ENCODE data around the gene FBXO8. TPM values are rescaled to one million over a fixed set of nuclear protein-coding genes. Genes with fewer than 3 reads are reported as not detected.
A peak's percentile ranks its signal among the peaks of the same experiment; 100 is the strongest.

Gene FBXO8
- polyA plus RNA-seq, 1 of the 3 experiments (the other 2 are of a cell fraction): 16.0 TPM

DNA sequence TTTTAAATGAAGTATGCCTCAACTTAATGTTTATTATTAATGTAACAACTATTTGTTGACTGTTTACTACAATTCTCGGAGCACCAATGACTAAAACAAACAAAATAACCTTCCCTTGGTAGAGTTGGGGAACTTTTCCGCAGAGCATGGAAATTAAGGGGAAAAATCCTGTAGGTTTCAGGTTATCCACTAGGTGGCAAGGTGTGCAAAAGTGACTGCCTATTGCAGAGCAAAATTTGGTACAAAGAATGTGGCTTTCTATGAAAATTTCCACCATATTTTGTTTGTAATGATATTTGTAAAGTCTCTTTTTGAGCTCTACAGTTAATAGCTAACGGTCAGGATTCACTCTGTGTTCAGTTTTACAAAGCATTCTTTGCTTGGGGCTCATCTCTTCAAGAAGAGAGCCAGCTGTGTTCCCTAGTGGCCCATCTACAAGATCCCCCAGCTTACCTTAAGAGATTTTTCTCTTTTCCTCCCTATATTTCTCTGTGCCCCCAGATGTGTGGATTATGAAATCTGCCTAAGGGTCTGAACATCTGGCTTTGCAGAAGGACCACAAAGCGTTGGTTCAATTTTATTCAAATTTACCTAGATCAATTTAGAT lies 61.1 kb downstream of the FBXO8 start:
- CTCF ChIA-PET: interaction anchor here (0.6 to 2.2 kb wide), 17 partner anchors 9 to 97 kb away, joined by 3 to 10 read pairs (median 3); no protein-coding TSS in a partner anchor
- POLR2A ChIA-PET: no interaction called here
- H3K79me2 ChIP-seq (ENCODE audit: insufficient read depth): no peaks in the 10 kb centered on the region
- peaks cover 7% of the 10 kb centered on the region for H3F3A ChIP-seq (replicated peaks; ENCODE audit: insufficient read depth)
- no peak for DNase-seq
- H2AFZ ChIP-seq (ENCODE audit: low read depth): no peak overlapping the region
- TF ChIP-seq SMC3 (IDR thresholded peaks at IDR 0.05; ENCODE audit: low read depth, low read length) (peak; percentile 51), NRF1 (IDR thresholded peaks at IDR 0.05; ENCODE audit: low read depth, low read length) (no peak), RXRA (IDR thresholded peaks at IDR 0.05; ENCODE audit: borderline replicate concordance, low read depth) (no peak), USF2 (IDR thresholded peaks at IDR 0.05; ENCODE audit: borderline replicate concordance, low read depth, low read length) (no peak), RCOR1 (IDR thresholded peaks at IDR 0.05; ENCODE audit: low read length) (no peak), RAD21 (IDR thresholded peaks at IDR 0.05; ENCODE audit: low read length) (peak; percentile 69), POLR2AphosphoS5 (IDR thresholded peaks at IDR 0.05; ENCODE audit: low read depth, low read length) (no peak), EZH2phosphoT487 (IDR thresholded peaks at IDR 0.05; ENCODE audit: borderline replicate concordance, low read depth) (no peak), TEAD4 (IDR thresholded peaks at IDR 0.05; ENCODE audit: borderline replicate concordance, insufficient read depth) (no peak), MXI1 (IDR thresholded peaks at IDR 0.05; ENCODE audit: low read depth, low read length) (no peak), SIN3A (IDR thresholded peaks at IDR 0.05; ENCODE audit: borderline replicate concordance, low read depth, low read length) (no peak), GATA2 (CRISPR knock-in tag; IDR thresholded peaks at IDR 0.05) (no peak), FOSL2 (IDR thresholded peaks at IDR 0.05; ENCODE audit: borderline replicate concordance, low read depth) (no peak), GABPA (IDR thresholded peaks at IDR 0.05; ENCODE audit: low read depth) (no peak), YY1 (IDR thresholded peaks at IDR 0.05; ENCODE audit: low read depth) (no peak), ZBTB33 (IDR thresholded peaks at IDR 0.05; ENCODE audit: borderline replicate concordance, low read depth) (no peak), FOXM1 (IDR thresholded peaks at IDR 0.05; ENCODE audit: low read depth) (no peak), FOXJ3 (CRISPR knock-in tag; IDR thresholded peaks at IDR 0.05) (no peak), ELF1 (IDR thresholded peaks at IDR 0.05) (no peak)
- TF ChIP-seq, protein P1, sequence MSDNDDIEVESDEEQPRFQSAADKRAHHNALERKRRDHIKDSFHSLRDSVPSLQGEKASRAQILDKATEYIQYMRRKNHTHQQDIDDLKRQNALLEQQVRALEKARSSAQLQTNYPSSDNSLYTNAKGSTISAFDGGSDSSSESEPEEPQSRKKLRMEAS (IDR thresholded peaks at IDR 0.05; ENCODE audit: low read depth): no peak
- TF ChIP-seq, protein P2, sequence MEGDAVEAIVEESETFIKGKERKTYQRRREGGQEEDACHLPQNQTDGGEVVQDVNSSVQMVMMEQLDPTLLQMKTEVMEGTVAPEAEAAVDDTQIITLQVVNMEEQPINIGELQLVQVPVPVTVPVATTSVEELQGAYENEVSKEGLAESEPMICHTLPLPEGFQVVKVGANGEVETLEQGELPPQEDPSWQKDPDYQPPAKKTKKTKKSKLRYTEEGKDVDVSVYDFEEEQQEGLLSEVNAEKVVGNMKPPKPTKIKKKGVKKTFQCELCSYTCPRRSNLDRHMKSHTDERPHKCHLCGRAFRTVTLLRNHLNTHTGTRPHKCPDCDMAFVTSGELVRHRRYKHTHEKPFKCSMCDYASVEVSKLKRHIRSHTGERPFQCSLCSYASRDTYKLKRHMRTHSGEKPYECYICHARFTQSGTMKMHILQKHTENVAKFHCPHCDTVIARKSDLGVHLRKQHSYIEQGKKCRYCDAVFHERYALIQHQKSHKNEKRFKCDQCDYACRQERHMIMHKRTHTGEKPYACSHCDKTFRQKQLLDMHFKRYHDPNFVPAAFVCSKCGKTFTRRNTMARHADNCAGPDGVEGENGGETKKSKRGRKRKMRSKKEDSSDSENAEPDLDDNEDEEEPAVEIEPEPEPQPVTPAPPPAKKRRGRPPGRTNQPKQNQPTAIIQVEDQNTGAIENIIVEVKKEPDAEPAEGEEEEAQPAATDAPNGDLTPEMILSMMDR (IDR thresholded peaks at IDR 0.05): peak; percentile 76
- peak overlapping the region in 1 of 2 experiments; percentile 36; a peak in 2 of 4 replicates for H3K27ac ChIP-seq (ENCODE audit: low read depth in 2 of 2, low read length in 1 of 2)
- no peak overlapping the region; a peak in 1 of 4 replicates for H3K4me3 ChIP-seq (ENCODE audit: low read depth in 2 of 2, low read length in 1 of 2)
- WGBS (ENCODE audit: low lambda C conversion rate): 62% methylated on average over 4 of the region's 4 CpGs
- H3K9me2 ChIP-seq: no peaks in the 10 kb centered on the region
- no peaks in the 10 kb centered on the region for H4K20me1 ChIP-seq (ENCODE audit: insufficient read depth)
- no peaks in the 10 kb centered on the region for H3K27me3 ChIP-seq (ENCODE audit: insufficient read depth)
- no peaks in the 10 kb centered on the region for H3K36me3 ChIP-seq (replicated peaks in 1 of 2; ENCODE audit: control insufficient read depth in 1 of 2, insufficient read depth in 2 of 2, low read length in 1 of 2)
- H3K9ac ChIP-seq: no peak overlapping the region
- no peaks in the 10 kb centered on the region for H3K9me3 ChIP-seq
- H3K4me1 ChIP-seq (ENCODE audit: control insufficient read depth in 1 of 2, insufficient read depth in 2 of 2, low read depth in 1 of 2, low read length in 1 of 2): peaks cover 1 to 26% of the 10 kb centered on the region in 2 experiments; a peak in 3 of 4 replicates
- H3K4me2 ChIP-seq: no peak overlapping the region
